AG08396 (cell line): Measurements from ENCODE around the gene KCNJ10.
"Not testable (repeated sequence)": the region's sequence is repeated elsewhere in the genome, so short reads cannot be mapped to it uniquely, and the experiment has no call there.

Source experiments
- DNase-seq: peaks from one replicate; pipeline ENCODE4 v3.0.0; 2012; ENCODE audit warnings: low spot score, mixed read lengths

KCNJ10 gene

GRCh38 chr1:160061369-160062229, 8.4 kb downstream of the KCNJ10 start:
- DNase-seq: no peak

- no peak for DNase-seq
Measured at GRCh38 chr1:160058087-160058486, 11.9 kb downstream of the KCNJ10 start.

GRCh38 chr1:160056648-160057169, 13.3 kb downstream of the KCNJ10 start:
- no peak for DNase-seq

DNA sequence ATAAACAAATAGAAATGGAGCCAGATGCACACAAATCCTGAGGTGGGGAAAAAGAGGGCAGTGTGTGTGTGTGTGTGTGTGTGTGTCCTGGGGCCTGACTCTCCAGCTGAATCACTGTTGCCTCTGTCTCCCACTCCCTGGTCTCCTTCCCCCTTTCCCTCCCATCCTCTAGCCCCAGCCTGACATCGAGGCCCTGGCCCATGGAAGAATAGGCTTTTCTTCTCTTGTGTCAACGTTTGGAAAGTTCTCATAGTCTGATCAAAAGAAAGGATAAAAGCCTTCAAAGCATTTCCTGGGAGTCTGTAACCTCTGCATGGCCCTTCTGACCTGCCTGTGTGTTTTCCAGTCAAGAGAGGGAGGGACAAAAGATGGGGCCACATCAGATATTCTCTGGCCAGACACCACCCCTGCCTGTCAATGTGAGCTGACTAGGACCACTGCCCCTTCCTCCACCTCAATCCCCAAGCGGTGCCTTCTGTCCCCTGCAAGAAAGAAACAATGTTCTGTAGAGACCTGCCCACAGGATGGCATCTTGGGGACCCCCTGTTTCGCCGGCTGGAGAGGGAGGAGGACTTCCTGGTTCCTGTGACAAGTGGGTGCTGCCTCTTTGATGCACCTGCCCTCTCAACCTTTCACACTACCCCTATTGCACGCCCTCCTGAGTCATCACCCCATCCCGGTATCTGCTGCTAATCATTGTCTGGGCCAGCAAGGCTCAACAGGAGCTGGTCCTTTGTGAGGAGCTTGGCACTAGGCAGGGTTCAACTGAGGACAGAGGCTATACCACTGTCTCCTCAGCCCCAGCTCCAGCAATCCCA, 16.2 kb downstream of the KCNJ10 start:
- no peak for DNase-seq

- no peak for DNase-seq
Measured at GRCh38 chr1:160052936-160053335, 17.0 kb downstream of the KCNJ10 start.

- DNase-seq: no peak
Measured at GRCh38 chr1:160050619-160051018, 19.3 kb downstream of the KCNJ10 start.

GRCh38 chr1:160050182-160050581, 19.8 kb downstream of the KCNJ10 start:
- DNase-seq: not testable (repeated sequence)

- no peak for DNase-seq
Measured at GRCh38 chr1:160049101-160049500, 20.9 kb downstream of the KCNJ10 start.

DNA sequence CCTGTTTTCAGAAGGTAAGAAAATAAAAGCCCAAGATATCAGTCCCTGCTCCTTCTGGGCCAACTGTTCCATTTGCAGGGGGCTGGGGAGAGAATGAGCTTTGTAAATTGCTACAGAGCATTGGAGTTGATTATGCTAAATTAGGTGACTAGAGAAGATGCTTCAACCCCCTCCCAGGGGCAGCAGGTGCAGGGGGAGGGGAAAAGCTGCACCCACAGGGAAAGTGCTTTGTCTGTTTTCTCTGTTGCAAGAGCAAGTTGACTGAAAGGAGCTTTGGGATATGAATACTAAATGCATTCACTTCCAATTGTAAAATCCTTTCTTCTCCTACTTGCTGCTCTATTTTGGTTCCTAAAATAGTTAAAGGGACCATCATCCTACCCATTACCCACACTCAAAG, 21.6 kb downstream of the KCNJ10 start:
- no peak for DNase-seq

GRCh38 chr1:160047111-160047991, 22.6 kb downstream of the KCNJ10 start:
- no peak for DNase-seq

DNA sequence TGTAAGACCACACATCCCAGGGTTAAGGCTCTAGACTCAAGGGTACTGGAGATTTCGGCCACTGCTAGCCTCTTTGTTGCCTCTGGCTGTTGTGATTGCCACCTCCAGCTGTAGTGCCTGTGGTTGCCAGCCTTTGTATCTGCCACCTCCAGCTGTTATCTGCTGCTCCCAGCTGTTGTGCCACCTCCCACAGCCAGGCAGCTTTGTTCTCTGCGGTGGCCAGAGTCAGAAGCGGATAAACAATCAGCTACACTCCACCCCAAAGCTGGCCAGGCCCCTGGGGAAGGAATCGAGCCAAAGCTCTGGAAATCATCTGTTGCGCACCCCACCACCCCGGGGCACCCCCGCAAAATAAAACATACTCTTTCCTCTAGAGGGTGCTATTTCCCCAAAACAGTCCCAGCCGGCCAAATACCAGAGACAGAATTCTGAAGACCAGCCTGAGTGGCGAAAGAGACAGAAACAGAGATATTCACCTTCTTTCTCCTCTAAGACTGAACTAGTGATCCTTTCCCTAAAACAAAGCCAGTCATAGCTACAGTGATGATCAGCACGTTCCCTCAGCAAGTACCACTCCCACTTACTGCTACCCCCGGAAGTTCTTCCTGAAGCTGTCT, 23.4 kb downstream of the KCNJ10 start:
- DNase-seq: peak; percentile 74

- no peak for DNase-seq
Measured at GRCh38 chr1:160045653-160046052, 24.3 kb downstream of the KCNJ10 start.

GRCh38 chr1:160043543-160043942, 26.4 kb downstream of the KCNJ10 start:
- no peak for DNase-seq

- no peak for DNase-seq
Measured at GRCh38 chr1:160040476-160040875, 29.5 kb downstream of the KCNJ10 start.

- no peak for DNase-seq
Measured at GRCh38 chr1:160032165-160032820, 37.7 kb downstream of the KCNJ10 start.

DNA sequence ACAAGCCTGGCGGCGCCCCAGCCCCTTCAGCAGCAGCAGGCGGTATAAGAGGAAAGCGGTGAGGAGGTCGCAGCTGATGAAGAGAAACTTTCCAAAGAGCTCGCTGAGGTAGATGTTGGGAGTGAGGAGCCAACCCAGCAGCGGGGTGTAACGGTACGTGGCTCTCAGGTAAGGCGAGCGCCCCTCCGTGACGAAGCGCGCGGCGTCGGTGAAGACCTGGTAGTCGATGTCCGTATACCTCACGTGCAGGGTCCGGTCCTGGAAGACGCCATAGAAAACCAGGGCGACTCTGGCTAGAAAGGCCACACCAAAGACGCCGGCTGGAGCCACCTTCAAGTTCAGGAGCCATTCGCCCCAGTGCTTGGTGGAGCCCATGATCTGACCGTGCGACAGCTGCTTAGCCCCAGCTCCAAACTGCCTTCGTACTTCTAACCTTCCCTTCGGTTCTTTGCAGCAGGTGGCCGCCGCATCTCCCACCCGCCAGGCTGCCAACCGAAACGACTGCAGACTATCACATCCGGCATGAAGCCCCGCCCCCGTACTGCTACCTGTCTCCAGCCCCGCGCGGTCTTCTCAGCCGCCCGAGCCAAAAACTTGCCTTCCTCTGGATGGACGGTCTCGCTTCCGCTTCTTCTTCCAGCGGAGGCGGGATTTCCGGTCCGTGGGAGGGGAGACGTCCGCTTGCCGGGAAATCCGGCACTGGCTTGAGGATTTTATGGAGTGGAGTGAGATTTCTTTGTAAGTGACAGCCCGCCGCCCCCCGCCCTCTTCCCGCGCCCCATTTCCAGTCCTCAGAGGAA, 38.4 kb downstream of the KCNJ10 start, which contains the start of gene PIGM:
Gene PIGM (minus strand): TSS at position 626 of the 800 bp plus-strand sequence. CDS start 251 bp downstream, at position 375.
- DNase-seq: peak; percentile 90

DNA sequence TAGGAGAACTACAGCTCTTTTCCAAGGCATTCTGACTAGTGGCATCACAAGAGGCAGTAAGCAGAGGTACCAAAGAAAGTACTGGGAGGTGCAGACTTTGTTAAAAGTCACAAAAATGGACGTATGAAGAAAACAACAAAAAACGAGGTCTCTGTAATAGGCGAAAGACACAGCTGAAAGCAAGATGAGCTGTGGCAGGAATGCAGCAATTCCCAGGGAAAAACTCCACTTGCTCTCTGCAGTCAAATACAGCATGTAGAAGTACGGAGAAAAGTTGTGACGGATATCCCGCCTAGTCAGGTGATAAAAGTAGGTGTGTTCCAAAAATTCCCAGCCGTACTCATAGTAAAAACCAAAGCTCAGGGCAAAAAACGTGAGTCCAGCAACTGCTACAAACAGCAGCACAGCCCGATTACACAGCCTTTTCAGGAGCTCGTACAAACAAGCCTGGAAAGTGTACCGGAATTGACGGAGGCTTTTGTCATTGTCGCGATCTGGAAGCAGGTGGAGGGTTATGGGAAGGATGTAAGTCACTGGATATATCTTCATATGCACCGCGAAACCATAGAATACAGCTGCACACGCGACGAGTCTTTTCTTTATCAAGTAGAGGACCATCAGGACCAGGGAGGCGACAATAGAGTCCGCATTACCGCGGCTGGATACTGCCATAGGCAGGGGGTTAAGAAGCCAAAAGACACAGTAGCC, 39.1 kb downstream of the KCNJ10 start:
- no peak for DNase-seq

GRCh38 chr1:160028426-160028825, 41.5 kb downstream of the KCNJ10 start:
- DNase-seq: no peak

- no peak for DNase-seq
Measured at GRCh38 chr1:160025314-160025713, 44.6 kb downstream of the KCNJ10 start.
